GM21576 (cell line): ENCODE measurements around the gene DSE.
A peak's percentile ranks its signal among the peaks of the same experiment; 100 is the strongest.

Experiments
- ATAC-seq: cut with Tn5 transposase; IDR thresholded peaks from one replicate; pipeline ENCODE4 v1.9.1; 2021; ENCODE audit warnings: mild to moderate bottlenecking, moderate library complexity; ENCODE audit not compliant: unreplicated experiment

The DSE gene

GRCh38 chr6:116467514-116467913 lies 96.8 kb downstream of the DSE start:
- no peak for ATAC-seq

GRCh38 chr6:116468293-116468692 lies 97.5 kb downstream of the DSE start:
- no peak for ATAC-seq

GRCh38 chr6:116471531-116471930 lies 100.8 kb downstream of the DSE start:
- no peak for ATAC-seq

- ATAC-seq, result no peak
Observed at GRCh38 chr6:116472706-116473105, 102.0 kb downstream of the DSE start.

- no peak for ATAC-seq
Observed at GRCh38 chr6:116475141-116475540, 104.4 kb downstream of the DSE start.

GRCh38 chr6:116476002-116476678 lies 105.4 kb downstream of the DSE start:
- ATAC-seq, result peak; percentile 100

- ATAC-seq, result no peak
Observed at GRCh38 chr6:116482780-116483179, 112.0 kb downstream of the DSE start.

- no peak for ATAC-seq
Observed at GRCh38 chr6:116483616-116484015, 112.9 kb downstream of the DSE start.

- ATAC-seq, result no peak
Observed at GRCh38 chr6:116485559-116486184, 114.9 kb downstream of the DSE start.

GRCh38 chr6:116491610-116492330 lies 121.0 kb downstream of the DSE start:
- ATAC-seq, result no peak

- ATAC-seq, result no peak
Observed at GRCh38 chr6:116492331-116493067, 121.8 kb downstream of the DSE start.
